ENCODE measurements around the gene SBF2.

The SBF2 gene

DNA sequence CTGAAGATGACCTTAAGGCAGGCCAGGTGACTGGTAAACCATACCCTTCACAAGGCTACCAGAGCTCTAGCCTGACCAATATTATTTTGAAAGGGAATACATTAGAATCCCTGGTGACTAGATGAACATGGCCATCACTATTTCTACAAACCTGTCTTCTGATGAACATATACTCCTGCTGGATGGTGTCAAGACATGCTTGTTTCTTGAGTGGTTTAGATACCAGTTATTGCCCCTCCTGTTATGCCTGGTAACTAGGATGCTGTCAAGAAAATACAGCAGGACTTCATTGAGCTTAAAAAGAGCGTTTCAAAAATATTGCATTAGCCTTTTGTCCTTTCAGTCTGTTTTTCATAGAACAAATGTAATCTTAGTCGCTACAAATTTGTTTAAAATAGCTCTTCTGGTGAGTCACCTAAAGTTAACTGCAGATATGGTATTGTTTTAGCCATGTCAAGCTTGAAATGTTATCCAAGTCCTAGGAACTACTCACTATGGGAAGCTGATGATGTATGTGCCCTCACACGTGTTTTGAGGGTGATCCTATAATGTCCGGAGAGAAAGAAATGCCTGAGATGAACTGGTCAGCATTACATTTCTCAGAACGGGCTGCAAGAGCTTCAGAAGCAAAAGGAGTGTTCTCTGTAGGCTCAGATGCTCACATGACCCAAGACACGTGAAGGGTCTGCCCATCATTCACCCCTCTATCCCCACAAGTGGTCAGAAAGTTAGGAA is 31.4 kb upstream of the SBF2 start:
- Histone ChIP-seq H3K4me2 (ENCODE audit: low read depth, low read length, poor library complexity, severe bottlenecking) (no peak overlapping the region), H3K4me3 (ENCODE audit: insufficient read depth, low read length, poor library complexity, severe bottlenecking) (no peak overlapping the region), H3K27me3 (ENCODE audit: low read length) (no peaks in the 10 kb centered on the region), H3F3A (ENCODE audit: insufficient read depth) (no peaks in the 10 kb centered on the region), H3K27ac (ENCODE audit: low read depth, low read length) (no peak overlapping the region), H3K36me3 (ENCODE audit: low read length) (no peaks in the 10 kb centered on the region), H4K20me1 (ENCODE audit: low read depth, low read length) (no peaks in the 10 kb centered on the region), H3K79me2 (ENCODE audit: insufficient read depth, low read length) (no peaks in the 10 kb centered on the region), H3K9ac (ENCODE audit: low read length) (no peak overlapping the region), H3K9me2 (replicated peaks; ENCODE audit: insufficient read depth, low read length) (no peaks in the 10 kb centered on the region), H3K9me3 (ENCODE audit: insufficient read depth, low read length) (no peaks in the 10 kb centered on the region), H2AFZ (ENCODE audit: low read depth, low read length, severe bottlenecking) (no peak overlapping the region)
- no peak for TF ChIP-seq EZH2phosphoT487 (conservative IDR thresholded peaks at IDR 0.05; ENCODE audit: low read length)
- TF ChIP-seq, protein P1, sequence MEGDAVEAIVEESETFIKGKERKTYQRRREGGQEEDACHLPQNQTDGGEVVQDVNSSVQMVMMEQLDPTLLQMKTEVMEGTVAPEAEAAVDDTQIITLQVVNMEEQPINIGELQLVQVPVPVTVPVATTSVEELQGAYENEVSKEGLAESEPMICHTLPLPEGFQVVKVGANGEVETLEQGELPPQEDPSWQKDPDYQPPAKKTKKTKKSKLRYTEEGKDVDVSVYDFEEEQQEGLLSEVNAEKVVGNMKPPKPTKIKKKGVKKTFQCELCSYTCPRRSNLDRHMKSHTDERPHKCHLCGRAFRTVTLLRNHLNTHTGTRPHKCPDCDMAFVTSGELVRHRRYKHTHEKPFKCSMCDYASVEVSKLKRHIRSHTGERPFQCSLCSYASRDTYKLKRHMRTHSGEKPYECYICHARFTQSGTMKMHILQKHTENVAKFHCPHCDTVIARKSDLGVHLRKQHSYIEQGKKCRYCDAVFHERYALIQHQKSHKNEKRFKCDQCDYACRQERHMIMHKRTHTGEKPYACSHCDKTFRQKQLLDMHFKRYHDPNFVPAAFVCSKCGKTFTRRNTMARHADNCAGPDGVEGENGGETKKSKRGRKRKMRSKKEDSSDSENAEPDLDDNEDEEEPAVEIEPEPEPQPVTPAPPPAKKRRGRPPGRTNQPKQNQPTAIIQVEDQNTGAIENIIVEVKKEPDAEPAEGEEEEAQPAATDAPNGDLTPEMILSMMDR (IDR thresholded peaks at IDR 0.05; ENCODE audit: insufficient read depth, low read length, poor library complexity, severe bottlenecking): no peak

DNA sequence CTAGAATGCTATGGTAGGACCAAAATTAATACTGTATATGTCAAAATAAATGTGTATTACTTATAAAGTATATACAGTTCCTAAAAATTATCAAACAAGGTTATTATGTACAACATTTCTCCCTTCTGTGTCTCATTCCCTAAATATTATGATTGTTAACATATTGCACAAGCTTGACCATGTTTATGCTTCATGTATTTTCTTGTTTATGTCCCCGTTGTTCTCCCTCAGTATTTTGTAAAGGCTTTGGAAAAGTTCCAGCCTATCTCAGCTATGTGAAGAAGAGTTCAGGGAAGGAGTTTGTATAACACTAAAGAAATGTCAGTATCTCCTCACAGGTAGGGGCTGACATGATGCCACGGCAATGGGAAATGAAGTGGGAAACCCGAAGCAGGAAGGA is 30.5 kb upstream of the SBF2 start:
- Histone ChIP-seq H3F3A (ENCODE audit: insufficient read depth) (no peaks in the 10 kb centered on the region), H3K36me3 (ENCODE audit: low read length) (no peaks in the 10 kb centered on the region)

DNA sequence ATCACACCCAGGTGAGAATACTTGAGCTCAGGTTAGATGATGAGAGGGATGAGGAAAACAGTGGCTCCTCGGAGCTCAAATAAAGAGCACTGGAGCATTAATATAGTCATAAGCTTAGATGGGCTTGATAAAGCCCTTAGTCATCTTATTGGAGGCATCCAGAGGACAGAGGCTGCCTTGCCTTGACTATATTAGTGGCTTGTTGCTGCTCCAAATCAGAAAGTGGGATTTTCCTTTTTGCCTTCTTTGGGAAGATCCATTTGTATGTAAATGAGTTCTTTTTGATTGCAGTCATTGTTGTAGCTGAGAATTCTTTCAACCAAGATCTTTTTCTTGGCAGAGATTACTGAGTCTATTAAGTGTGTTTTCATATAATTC is 29.8 kb upstream of the SBF2 start:
- TF ChIP-seq, protein P1 (IDR thresholded peaks at IDR 0.05; ENCODE audit: insufficient read depth, low read length, poor library complexity, severe bottlenecking): no peak
- TF ChIP-seq EZH2phosphoT487 (conservative IDR thresholded peaks at IDR 0.05; ENCODE audit: low read length): no peak
- Histone ChIP-seq H3K27me3 (ENCODE audit: low read length) (no peaks in the 10 kb centered on the region), H3F3A (ENCODE audit: insufficient read depth) (no peaks in the 10 kb centered on the region), H3K4me3 (ENCODE audit: insufficient read depth, low read length, poor library complexity, severe bottlenecking) (no peak overlapping the region), H3K27ac (ENCODE audit: low read depth, low read length) (no peak overlapping the region), H4K20me1 (ENCODE audit: low read depth, low read length) (no peaks in the 10 kb centered on the region), H3K9ac (ENCODE audit: low read length) (no peak overlapping the region), H3K4me2 (ENCODE audit: low read depth, low read length, poor library complexity, severe bottlenecking) (no peak overlapping the region), H3K9me2 (replicated peaks; ENCODE audit: insufficient read depth, low read length) (no peaks in the 10 kb centered on the region), H2AFZ (ENCODE audit: low read depth, low read length, severe bottlenecking) (no peak overlapping the region), H3K9me3 (ENCODE audit: insufficient read depth, low read length) (no peaks in the 10 kb centered on the region), H3K36me3 (ENCODE audit: low read length) (no peaks in the 10 kb centered on the region), H3K79me2 (ENCODE audit: insufficient read depth, low read length) (no peaks in the 10 kb centered on the region)

More for the DNA sequence above, 30.5 kb upstream of the SBF2 start:
- no peak overlapping the region for H3K9ac ChIP-seq (ENCODE audit: low read length)
- TF ChIP-seq EZH2phosphoT487 (conservative IDR thresholded peaks at IDR 0.05; ENCODE audit: low read length): no peak
- TF ChIP-seq, protein P1 (IDR thresholded peaks at IDR 0.05; ENCODE audit: insufficient read depth, low read length, poor library complexity, severe bottlenecking): no peak
- no peaks in the 10 kb centered on the region for H3K79me2 ChIP-seq (ENCODE audit: insufficient read depth, low read length)
- H2AFZ ChIP-seq (ENCODE audit: low read depth, low read length, severe bottlenecking): no peak overlapping the region
- no peaks in the 10 kb centered on the region for H4K20me1 ChIP-seq (ENCODE audit: low read depth, low read length)
- H3K4me3 ChIP-seq (ENCODE audit: insufficient read depth, low read length, poor library complexity, severe bottlenecking): no peak overlapping the region
- no peaks in the 10 kb centered on the region for H3K9me3 ChIP-seq (ENCODE audit: insufficient read depth, low read length)
- no peak overlapping the region for H3K27ac ChIP-seq (ENCODE audit: low read depth, low read length)
- H3K27me3 ChIP-seq (ENCODE audit: low read length): no peaks in the 10 kb centered on the region
- no peaks in the 10 kb centered on the region for H3K9me2 ChIP-seq (replicated peaks; ENCODE audit: insufficient read depth, low read length)
- no peak overlapping the region for H3K4me2 ChIP-seq (ENCODE audit: low read depth, low read length, poor library complexity, severe bottlenecking)

Data from SU-DHL-6 (cell line).